SK-N-SH (cell line): ENCODE measurements around the gene MEIKIN. TPM values are rescaled to one million over a fixed set of nuclear protein-coding genes. Genes with fewer than 3 reads are reported as not detected.

ENCODE experiments used
- CTCF ChIA-PET: fragments of 300-600, 350-600 bp; formaldehyde crosslinking; extraction: SDS; loops from one replicate; lab custom pipeline; 2021; lab: Yijun Ruan, JAX
- POLR2A ChIA-PET: fragments of 350-600 bp; sonication (Branson Sonifier 250); formaldehyde crosslinking; extraction: SDS; loops from one replicate; lab custom pipeline; 2020; ENCODE audit warnings: antibody characterized with exemption, inconsistent platforms; lab: Yijun Ruan, JAX
- DNase-seq: peaks from one replicate; pipeline ENCODE4 v3.0.0; 2012
- H2AFZ ChIP-seq: fragments of 200-600 bp; sonication (generic); 2 replicates; pipeline ENCODE4 v1.8.1; 2016; ENCODE audit warnings: antibody characterized with exemption, mild to moderate bottlenecking, low read depth
- H3F3A ChIP-seq: fragments of 200-600 bp; sonication (generic); replicated peaks from 2 replicates; pipeline ENCODE3; 2016; ENCODE audit warnings: antibody characterized with exemption, mild to moderate bottlenecking; ENCODE audit not compliant: insufficient read depth
- H3K27ac ChIP-seq, 2 experiments: fragments of 200-500 bp in 1 of 2; fragments of 200-600 bp in 1 of 2; sonication (Bioruptor generic) in 1 of 2; sonication (generic), shearing (Covaris generic) in 1 of 2; 2 replicates each; pipeline versions ENCODE4 v1.5.1 to v1.6.1; 2014 to 2016; ENCODE audit warnings: low read depth in 2 of 2, inconsistent platforms in 1 of 2, low read length in 1 of 2, mild to moderate bottlenecking in 1 of 2, mixed read lengths in 1 of 2
- H3K27me3 ChIP-seq: fragments of 200-600 bp; sonication (generic), shearing (Covaris generic); 2 replicates; pipeline ENCODE4 v1.6.1; 2016; ENCODE audit warnings: mixed run types; ENCODE audit not compliant: insufficient read depth
- H3K36me3 ChIP-seq, 2 experiments: fragments of 200-500 bp in 1 of 2; fragments of 200-600 bp in 1 of 2; sonication (Bioruptor generic) in 1 of 2; sonication (generic) in 1 of 2; replicated peaks in 1 of 2; 2 replicates each; pipeline versions ENCODE3 to v1.5.1; 2014 to 2016; ENCODE audit warnings: low read length in 1 of 2, mild to moderate bottlenecking in 1 of 2; ENCODE audit not compliant: insufficient read depth in 2 of 2, control insufficient read depth in 1 of 2
- H3K4me1 ChIP-seq, 2 experiments: fragments of 200-500 bp in 1 of 2; fragments of 200-600 bp in 1 of 2; sonication (Bioruptor generic) in 1 of 2; sonication (generic), shearing (Covaris generic) in 1 of 2; 2 replicates each; pipeline versions ENCODE4 v1.5.1 to v1.6.1; 2014 to 2016; ENCODE audit warnings: low read depth in 1 of 2, low read length in 1 of 2, mixed run types in 1 of 2; ENCODE audit not compliant: insufficient read depth in 2 of 2, control insufficient read depth in 1 of 2
- H3K4me2 ChIP-seq: fragments of 200-600 bp; sonication (generic), shearing (Covaris generic); 2 replicates; pipeline ENCODE4 v1.6.1; 2017; ENCODE audit warnings: mixed run types
- H3K4me3 ChIP-seq, 2 experiments: fragments of 200-500 bp in 1 of 2; fragments of 200-600 bp in 1 of 2; sonication (Bioruptor generic) in 1 of 2; sonication (generic), shearing (Covaris generic) in 1 of 2; 2 replicates each; pipeline versions ENCODE4 v1.5.1 to v1.8.1; 2014 to 2016; ENCODE audit warnings: low read depth in 2 of 2, inconsistent platforms in 1 of 2, low read length in 1 of 2, mild to moderate bottlenecking in 1 of 2, mixed read lengths in 1 of 2, moderate library complexity in 1 of 2
- H3K79me2 ChIP-seq: fragments of 200-600 bp; sonication (generic); 2 replicates; pipeline ENCODE4 v1.8.1; 2017; ENCODE audit warnings: mild to moderate bottlenecking; ENCODE audit not compliant: insufficient read depth
- H3K9ac ChIP-seq: fragments of 200-600 bp; sonication (generic); 2 replicates; pipeline ENCODE4 v1.6.1; 2017; ENCODE audit warnings: mixed run types
- H3K9me2 ChIP-seq: fragments of 200-600 bp; sonication (generic); 2 replicates; pipeline ENCODE4 v1.6.1; 2017; ENCODE audit warnings: mixed run types
- H3K9me3 ChIP-seq: fragments of 200-600 bp; sonication (generic); 2 replicates; pipeline ENCODE4 v1.6.1; 2017; ENCODE audit warnings: mixed run types, mild to moderate bottlenecking, moderate library complexity
- H4K20me1 ChIP-seq: fragments of 200-600 bp; sonication (generic); 2 replicates; pipeline ENCODE4 v1.6.1; 2017; ENCODE audit warnings: mild to moderate bottlenecking, mixed run types; ENCODE audit not compliant: insufficient read depth
- EP300 ChIP-seq, 2 experiments: IDR thresholded peaks; 2 replicates each; pipeline versions ENCODE4 v1.4.0 to v1.6.1; 2012; ENCODE audit warnings: borderline replicate concordance in 1 of 2, low read depth in 1 of 2, low read length in 1 of 2
- GATA2 ChIP-seq: sonication (generic); formaldehyde crosslinking; IDR thresholded peaks from 2 replicates; pipeline ENCODE4 v1.5.0; 2020; ENCODE audit warnings: mild to moderate bottlenecking, missing genetic modification reagents
- REST ChIP-seq: IDR thresholded peaks from 2 replicates; pipeline ENCODE4 v1.6.1; 2012; ENCODE audit warnings: mild to moderate bottlenecking, low read depth, low read length, moderate library complexity
- TCF12 ChIP-seq: IDR thresholded peaks from 2 replicates; pipeline ENCODE4 v1.4.0; 2012
- WGBS: methylation state at CpG from one replicate; pipeline ENCODE4 v1.1.6; 2017; ENCODE audit warnings: low lambda C conversion rate; 5-methylcytosine and 5-hydroxymethylcytosine counted together
- polyA plus RNA-seq, 3 experiments: library from polyadenylated mRNA; depleted of rRNA; stranded (reverse); fragments of >200 nt; gene quantifications; 2 replicates each; pipeline ENCODE4 v1.2.3, GENCODE V29; 2012
- TF ChIP-seq, protein P1 (sequence below): fragments of 150-350 bp; IDR thresholded peaks from 2 replicates; pipeline ENCODE4 v1.6.1; 2017; ENCODE audit warnings: antibody characterized with exemption, low read length, low read depth, borderline replicate concordance

Gene MEIKIN
- polyA plus RNA-seq, 1 of the 3 experiments (the other 2 are of a cell fraction), result not detected

DNA sequence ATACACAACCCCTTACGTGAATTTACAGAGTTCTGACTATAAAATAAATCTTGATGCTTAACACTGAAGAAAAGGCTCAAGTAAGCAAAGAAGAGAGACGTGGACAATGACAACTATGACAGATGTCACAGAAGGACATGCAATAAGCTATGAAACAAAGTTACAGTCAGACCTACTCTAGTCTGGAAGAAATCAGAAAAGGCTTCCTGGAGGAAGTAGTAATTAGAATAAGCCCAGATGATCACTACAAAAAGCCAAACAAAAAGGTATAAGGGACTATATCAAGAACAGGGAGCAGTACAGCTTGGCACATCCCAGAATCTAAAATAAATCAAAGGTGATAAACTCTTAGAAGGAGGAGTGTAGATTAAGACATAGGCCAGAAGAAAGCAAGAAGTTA is 154.9 kb downstream of the MEIKIN start:
- POLR2A ChIA-PET, result no interaction called here
- WGBS, result 95% methylated on average over 2 of the region's 2 CpGs
- TF ChIP-seq, protein P1, sequence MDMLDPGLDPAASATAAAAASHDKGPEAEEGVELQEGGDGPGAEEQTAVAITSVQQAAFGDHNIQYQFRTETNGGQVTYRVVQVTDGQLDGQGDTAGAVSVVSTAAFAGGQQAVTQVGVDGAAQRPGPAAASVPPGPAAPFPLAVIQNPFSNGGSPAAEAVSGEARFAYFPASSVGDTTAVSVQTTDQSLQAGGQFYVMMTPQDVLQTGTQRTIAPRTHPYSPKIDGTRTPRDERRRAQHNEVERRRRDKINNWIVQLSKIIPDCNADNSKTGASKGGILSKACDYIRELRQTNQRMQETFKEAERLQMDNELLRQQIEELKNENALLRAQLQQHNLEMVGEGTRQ, result no peak
- no peak overlapping the region for H3K4me2 ChIP-seq
- H3K4me1 ChIP-seq, result peaks cover 0 to 13% of the 10 kb centered on the region in 2 experiments; a peak in 2 of 4 replicates
- no peak overlapping the region for H3K9ac ChIP-seq
- CTCF ChIA-PET, result interaction anchor here (0.9 kb wide), 1 partner anchor 217 kb away, joined by 3 read pairs; no protein-coding TSS in a partner anchor
- no peak overlapping the region for H3K27ac ChIP-seq
- peaks cover 90% of the 10 kb centered on the region for H4K20me1 ChIP-seq
- H3K27me3 ChIP-seq, result no peaks in the 10 kb centered on the region
- no peaks in the 10 kb centered on the region for H3F3A ChIP-seq
- no peaks in the 10 kb centered on the region for H3K9me3 ChIP-seq
- H3K79me2 ChIP-seq, result peaks cover 100% of the 10 kb centered on the region
- no peak overlapping the region for H3K4me3 ChIP-seq
- H3K36me3 ChIP-seq, result peaks cover 0 to 4% of the 10 kb centered on the region in 2 experiments
- no peak for DNase-seq
- H2AFZ ChIP-seq, result no peak overlapping the region
- H3K9me2 ChIP-seq, result no peaks in the 10 kb centered on the region

DNA sequence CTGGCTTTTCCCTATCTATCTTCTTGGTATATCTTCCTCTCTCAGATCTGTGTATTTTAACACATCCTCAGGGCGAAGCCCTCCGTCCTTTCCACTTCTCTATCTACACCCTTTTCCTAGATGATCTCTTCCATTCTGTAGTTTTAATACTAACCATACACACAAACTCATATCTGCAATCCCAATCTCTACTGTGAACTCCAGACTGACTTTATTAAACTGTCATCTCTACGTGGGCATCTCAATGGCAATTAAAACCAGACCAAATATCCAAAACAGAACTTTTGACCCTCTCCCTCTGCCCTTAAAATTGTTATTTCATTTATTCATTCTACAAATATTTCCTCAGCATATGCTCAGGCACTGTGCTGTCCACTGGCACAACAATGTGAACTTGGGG is 155.7 kb downstream of the MEIKIN start:
- ChIA-PET POLR2A (no interaction called here), CTCF (no interaction called here)
- no peak overlapping the region for H2AFZ ChIP-seq
- TF ChIP-seq REST (no peak), EP300 (IDR thresholded peaks at IDR 0.05; ENCODE audit: borderline replicate concordance in 1 of 2, low read depth in 1 of 2, low read length in 1 of 2) (peak in 1 of 2 experiments; percentile 32; a peak in 1 of 4 replicates), GATA2 (CRISPR knock-in tag) (peak; percentile 75), TCF12 (peak; percentile 62; the same call in 1 of the 2 replicates)
- 62% methylated on average over 3 of the region's 3 CpGs for WGBS
- no peaks in the 10 kb centered on the region for H3K9me2 ChIP-seq
- H3K9ac ChIP-seq, result no peak overlapping the region
- H4K20me1 ChIP-seq, result peaks cover 88% of the 10 kb centered on the region
- peaks cover 0 to 7% of the 10 kb centered on the region in 2 experiments; a peak in 2 of 4 replicates for H3K4me1 ChIP-seq
- no peaks in the 10 kb centered on the region for H3F3A ChIP-seq
- no peaks in the 10 kb centered on the region for H3K9me3 ChIP-seq
- peaks cover 0 to 4% of the 10 kb centered on the region in 2 experiments for H3K36me3 ChIP-seq
- peak; percentile 34 for DNase-seq
- H3K4me3 ChIP-seq, result no peak overlapping the region
- peak overlapping the region; percentile 2; the same call in 1 of the 2 replicates for H3K4me2 ChIP-seq
- peaks cover 97% of the 10 kb centered on the region for H3K79me2 ChIP-seq
- peak overlapping the region in 1 of 2 experiments; percentile 6; a peak in 2 of 4 replicates for H3K27ac ChIP-seq
- no peaks in the 10 kb centered on the region for H3K27me3 ChIP-seq
